ENCODE data around the gene GAL3ST1.
"Not testable (repeated sequence)": the region's sequence is repeated elsewhere in the genome, so short reads cannot be mapped to it uniquely, and the experiment has no call there.

GAL3ST1 gene

DNA sequence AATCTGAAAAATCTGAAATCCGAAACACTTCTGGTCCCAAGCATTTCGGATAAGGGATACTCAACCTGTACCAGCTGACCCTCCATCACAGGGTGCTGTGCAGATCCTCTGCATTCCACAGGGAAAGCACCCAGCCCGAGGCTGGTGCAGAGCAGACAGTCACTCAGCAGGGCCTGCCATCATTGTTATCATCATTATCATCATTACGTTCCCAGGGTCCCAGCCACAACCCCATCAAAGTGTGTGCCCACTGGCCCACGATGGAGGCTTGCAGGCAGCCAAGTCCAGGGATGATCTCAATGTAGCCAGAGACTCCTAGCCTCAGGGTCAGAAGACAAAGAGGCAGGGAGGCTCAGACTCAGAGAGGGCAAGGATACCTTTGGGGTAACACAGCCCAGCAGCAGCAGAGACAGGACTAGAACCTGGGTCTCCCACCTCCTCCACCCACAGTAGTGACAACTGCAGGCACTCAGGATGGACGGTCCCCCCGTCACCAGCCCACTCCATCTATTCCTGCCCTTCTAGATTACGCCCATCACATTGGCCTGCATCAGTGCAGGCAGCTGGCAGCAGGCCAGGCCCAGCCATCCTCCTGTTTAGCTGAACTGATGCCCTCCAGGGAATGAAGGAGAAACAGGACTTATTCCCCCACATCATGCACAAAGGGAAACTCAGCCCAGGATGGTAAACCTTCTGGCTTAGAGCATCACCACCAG is 10.3 kb downstream of the GAL3ST1 start:
- DNase-seq: no peak

DNA sequence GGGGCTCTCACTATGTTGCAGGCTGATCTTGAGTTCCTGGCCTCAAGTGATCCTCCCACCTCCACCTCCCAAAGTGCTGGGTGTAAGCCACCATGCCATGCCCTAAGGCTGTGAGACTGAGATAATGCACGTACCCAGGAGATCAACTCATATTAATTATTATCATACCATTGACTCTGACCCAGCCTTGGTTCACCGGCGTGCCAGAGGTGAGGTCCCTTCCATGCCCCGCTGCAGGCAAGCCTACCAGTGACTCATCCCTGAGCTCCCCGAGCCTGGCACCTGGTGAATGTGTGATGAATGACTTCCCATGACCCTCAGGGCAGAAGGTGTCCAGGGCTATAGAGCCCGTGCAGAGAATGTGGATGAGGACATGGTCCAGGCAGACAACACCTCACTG is 12.1 kb downstream of the GAL3ST1 start:
- DNase-seq: no peak

DNA sequence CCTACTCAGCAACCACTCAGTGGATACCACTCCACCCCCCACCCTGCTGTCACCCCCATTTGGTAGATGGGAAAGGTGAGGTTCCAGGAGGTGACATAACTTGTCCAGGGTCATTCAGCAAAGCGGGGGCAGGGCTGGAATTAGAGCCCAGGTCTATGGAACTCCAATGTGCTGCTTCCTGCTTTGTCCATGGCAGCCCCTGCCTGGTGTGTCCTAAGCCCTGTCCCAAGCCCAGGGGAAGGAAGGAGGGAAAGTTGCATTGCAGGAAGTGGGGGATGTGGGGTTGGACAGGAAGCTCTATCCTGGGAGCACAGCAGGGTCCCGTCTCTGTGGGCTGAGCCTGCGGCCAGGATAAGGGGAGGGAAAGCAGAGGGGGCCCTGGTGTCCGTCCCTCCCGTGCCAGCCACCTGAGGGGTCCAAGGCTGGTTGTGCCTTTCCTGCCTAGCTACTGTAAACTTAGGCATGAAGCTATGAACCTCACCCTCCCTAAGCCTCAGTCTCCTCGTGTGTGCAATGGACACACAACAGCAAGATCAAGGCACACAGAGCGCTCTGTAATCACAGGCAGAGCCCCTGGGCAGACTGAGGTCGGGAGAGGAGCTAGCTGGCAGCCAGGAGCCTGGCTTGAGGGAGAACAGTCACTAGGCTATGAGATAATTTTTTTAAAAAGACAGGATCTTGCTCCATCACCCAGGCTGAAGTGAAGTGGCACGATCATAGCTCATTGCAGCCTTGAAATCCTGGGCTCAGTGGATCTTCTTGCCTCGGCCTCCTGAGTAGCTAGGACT is 12.9 kb downstream of the GAL3ST1 start:
- no peak for DNase-seq

DNA sequence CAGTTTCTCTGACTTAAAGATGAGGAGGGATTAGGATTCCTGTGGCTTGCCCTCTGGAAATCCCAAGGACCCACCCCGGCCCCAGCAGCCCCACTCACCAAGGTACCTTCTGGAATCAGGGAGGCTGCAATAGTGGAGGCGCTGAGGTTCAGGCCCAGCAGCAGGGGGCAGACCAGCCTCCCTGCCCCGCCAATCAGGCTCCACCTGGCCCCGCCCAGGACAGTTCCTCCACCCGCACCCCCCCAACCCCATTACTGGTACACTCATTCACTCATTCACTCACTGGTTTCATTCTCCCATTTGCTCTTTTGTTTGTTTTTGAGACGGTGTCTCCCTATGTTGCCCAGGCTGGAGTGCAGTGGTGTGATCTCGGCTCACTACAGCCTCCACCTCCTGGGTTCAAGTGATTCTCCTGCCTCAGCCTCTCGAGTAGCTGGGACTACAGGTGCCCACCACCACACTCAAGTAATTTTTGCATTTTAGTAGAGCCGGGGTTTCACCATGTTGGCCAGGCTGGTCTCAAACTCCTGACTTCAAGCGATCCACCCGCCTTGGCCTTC is 13.7 kb downstream of the GAL3ST1 start:
- DNase-seq: peak in 1 of 4 experiments; percentile 10

DNA sequence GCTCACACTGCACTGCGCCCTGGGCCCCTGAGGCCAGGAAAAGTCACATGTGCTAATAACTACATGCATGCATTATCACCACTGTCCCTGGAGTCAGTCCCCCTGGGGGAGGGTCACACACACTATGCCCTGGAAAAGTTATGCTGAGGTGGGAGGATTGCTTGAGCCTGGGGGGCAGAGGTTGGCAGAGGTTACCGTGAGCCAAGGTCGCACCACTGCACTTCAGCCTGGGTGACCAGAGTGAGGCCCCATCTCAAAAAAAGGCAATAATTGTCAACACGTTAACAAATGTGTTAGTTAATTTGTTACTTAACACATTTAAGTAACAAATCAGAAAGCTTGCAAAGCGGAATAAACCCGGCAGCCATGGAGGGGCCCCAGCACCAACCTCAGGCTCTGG is 14.6 kb downstream of the GAL3ST1 start:
- no peak for DNase-seq

DNA sequence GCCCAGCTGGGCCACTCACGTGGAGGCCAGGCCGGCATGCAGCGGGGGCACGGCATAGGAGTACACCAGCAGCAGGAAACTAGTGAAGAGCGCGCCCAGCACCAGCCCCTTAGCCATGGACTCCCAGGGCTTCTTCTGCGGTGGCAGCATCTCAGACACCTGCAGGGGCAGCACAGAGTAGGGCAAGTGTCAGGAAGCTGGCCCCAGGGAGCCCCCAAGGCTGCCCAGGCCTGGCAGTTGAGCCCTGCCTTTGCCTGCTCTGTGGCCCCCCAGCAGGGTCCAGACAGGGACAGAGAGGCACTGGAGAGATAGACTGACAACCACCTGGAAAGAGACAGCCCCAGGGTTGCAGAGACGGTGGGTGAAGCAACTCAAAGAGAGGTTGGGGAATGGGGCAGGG is 17.2 kb downstream of the GAL3ST1 start:
- DNase-seq: no peak

DNA sequence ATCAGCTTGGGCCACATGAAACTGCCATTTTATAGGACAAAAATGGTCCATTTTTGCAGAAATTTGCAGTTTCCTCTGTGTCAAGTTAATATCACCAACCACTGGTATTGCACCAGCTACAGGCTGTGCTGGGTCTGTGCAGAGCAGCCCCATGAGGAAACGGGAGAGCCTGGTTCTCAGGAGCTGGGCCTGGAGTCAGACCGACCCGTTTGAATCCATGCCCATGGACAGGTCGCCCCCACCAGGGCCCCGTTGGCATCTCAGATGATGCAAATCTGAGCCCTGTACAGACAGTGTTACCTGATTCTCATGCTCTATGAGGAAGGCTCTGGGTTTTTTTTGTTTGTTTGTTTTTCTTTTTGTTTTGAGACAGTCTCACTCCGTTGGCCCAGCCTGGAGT is 18.1 kb downstream of the GAL3ST1 start:
- peak in 1 of 4 experiments; percentile 15 for DNase-seq

DNA sequence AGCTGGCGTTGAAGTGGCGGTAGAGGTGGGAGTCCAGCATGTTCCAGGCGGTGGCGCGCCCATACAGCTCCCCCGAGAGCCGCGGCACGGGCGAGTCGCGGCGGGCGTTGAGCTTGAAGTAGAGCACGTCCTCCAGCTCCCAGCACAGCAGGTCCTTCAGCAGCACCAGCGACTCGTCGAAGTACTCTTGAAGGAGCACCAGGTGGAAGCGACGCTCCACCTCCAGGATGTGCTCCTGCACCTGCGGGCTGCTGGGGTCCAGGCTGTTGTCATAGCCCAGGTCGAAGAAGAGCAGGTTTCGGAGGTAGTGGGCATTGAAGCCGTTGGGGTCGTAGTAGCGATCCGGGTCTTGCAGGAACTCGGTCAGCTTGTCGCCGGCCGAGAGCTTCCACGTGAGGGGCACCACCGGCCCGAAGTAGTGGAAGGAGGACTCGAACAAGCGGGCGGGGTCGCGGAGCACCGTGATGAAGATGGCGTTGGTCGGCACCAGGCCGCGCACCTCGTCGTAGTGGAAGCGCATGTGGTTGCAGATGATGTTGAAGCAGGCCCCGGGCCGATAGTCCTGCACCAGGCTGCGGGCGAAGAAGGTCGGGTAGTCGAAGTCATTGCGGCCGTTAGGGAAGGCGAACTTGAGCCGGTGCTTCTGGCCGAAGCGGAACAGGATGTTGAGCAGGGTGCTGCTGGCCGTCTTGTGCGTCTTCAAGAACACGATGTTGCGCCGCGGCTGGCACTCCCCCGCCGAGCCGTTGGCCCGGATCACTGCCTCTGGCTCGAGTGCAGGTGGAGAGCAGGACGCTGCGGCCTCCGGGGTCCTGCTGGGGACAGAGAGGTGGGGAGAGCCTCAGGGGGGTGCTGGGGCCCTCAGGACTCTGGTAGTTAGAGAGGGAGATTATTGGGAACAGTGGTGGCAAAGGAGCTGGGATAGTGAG is 18.9 kb downstream of the GAL3ST1 start:
- DNase-seq: no peak

DNA sequence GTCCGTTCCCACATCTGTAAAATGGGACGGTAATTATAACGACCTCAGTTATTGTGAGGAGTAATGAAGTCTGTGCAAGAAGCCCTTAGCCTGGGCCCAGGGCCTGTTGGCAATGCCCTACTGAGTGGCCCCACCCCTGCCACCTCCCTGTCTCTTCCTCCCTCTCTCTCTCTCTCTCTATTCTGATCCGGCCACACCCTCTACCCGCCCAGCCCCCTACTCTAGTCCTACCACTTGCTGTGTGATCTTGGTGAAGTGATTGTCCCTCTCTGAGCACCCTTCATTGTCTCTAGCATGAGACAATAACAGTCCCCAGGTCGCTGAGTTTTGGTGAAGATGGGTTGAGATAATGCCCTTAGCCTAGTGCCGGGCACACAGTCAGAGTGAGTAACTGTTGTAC is 20.5 kb downstream of the GAL3ST1 start:
- DNase-seq: no peak

DNA sequence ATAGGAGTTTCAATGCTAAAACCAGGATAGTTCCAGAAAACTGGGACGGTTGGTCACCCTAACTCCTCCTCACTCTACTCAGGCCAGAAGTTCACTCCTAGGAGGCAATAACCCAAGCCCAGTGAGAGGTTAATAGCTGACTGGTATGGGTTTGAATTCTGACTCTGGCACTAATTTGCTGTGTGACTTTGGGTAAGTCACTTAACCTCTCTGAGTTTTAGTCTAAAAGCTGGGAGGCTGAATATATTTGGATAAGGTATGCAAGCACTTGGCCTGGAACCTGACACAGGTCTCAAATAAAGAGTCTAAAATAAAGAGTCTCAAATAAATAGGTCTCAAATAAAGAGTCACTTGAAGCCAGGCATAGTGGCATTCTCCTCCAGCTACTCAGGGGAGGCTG is 21.7 kb downstream of the GAL3ST1 start:
- DNase-seq: no peak

DNA sequence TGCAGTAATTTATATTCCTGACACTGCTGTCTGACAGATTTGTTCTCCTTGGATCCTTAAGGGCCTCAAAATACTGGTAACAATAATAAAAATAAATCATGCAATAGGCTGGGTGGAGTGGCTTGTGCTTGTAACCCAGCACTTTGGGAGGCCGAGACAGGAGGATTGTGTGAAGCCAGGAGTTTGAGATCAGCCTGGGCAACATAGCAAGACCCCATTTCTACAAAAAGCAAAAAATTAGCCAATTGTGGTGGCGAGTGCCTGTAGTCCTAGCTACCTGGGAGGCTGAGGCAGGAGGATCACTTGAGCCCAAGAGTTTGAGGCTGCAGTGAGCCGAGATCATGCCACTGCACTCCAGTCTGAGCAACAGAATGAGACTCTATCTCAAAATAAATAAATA is 22.7 kb downstream of the GAL3ST1 start:
- DNase-seq: not testable (repeated sequence)

DNA sequence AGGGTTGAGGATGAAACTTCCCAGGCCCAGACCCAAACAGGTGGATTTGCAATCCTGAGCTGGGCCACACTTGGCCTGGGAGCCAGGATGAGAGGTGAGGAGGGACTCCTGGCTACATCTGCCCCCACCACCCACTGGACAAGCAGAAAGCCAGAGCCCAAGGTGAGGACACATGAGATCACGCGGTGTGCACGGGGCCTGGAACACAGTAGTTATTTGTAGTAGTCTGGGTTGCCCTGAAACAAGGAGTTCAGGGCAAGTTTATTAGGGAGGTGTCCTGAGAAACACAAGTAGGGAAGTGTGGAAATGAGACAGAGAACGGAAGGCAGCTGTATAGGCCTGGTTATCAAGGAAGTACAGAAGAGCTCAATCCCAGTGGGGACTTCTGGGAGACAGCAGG is 27.3 kb downstream of the GAL3ST1 start:
- DNase-seq: peak in 1 of 4 experiments; percentile 11

DNA sequence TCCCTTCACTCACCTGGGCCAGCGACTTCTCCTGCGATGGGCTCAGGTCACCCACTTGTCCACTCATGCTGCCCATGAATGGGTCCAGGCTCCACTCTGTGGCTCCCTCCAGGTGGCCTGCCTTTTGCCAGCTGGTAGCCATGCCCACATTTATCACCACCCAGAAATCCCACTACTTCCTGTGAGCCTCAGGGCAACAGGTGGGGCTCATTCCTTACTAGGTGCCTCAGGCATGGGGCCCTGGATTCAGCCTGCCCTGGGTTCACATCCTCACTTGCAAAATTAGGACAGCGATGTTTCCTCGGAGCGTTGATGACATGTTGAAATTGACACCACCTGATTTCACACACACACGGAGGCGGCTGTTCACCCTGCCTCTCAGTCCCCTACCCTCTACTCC is 27.8 kb downstream of the GAL3ST1 start, which contains the start of gene SEC14L6:
Gene SEC14L6, minus strand, starts transcription at position 126 of the 400 bp plus-strand sequence. Its CDS starts 59 bp downstream, at position 67.
- no peak for DNase-seq

DNA sequence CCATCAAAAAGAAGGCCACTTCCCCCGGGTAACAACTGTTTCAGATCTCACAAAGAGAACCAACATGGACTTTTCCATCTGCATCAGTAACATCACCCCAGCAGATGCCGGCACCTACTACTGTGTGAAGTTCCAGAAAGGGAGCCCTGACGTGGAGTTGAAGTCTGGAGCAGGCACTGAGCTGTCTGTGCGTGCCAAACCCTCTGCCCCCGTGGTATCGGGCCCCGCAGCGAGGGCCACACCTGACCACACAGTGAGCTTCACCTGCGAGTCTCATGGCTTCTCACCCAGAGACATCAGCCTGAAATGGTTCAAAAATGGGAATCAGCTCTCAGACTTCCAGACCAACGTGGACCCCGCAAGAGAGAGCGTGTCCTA is 31.7 kb downstream of the GAL3ST1 start:
- no peak for DNase-seq

DNA sequence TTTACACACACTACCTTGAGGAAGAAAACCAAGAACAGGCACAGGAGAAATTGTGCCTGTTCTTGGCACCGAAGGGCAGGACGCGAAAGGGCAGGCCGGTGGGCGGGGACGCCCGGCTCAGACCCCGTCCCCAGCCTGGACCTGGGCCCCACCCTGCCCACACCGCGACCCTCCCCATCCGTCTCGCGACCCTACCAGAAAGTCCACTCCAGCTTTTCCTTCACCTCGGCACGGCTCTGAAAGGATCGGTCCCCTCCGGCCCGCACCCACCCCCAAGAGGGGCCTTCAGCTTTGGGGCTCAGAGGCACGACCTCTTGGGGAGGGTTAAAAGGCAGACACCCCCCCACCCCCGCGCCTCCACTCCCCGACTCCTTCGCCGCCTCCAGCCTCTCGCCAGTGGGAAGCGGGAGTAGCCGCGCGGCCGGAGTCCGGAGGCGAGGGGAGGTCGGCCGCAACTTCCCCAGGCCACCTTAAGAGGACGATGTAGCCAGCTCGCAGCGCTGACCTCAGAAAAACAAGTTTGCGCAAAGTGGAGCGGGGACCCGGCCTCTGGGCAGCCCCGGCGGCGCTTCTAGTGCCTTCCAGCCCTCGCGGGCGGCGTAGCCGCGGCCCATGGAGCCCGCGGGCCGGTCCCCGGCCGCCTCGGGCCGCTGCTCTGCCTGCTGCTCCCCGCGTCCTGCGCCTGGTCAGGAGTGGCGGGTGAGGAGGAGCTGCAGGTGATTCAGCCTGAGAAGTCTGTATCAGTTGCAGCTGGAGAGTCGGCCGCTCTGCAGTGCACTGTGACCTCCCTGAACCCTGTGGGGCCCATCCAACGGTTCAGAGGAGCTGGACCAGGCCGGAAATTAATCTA is 32.3 kb downstream of the GAL3ST1 start:
- DNase-seq: peak; percentile 21 to 58 (median 38)

DNA sequence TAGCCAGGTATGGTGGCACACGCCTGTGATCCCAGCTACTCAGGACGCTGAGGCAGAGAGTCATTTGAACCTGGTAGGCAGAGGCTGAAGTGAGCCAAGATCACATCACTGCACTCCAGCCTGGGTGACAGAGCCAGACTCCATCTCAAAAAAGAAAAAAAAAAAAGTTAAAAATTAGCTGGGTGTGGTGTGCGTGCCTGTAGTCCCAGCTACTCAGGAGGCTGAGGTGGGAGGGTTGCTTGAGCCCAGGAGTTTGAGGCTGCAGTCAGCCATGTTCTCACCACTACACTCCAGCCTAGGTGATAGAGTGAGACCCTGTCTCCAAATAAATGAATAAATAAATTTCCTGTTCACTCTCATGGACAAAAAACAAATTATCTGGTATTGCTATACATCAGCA is 33.0 kb downstream of the GAL3ST1 start:
- not testable (repeated sequence) for DNase-seq

DNA sequence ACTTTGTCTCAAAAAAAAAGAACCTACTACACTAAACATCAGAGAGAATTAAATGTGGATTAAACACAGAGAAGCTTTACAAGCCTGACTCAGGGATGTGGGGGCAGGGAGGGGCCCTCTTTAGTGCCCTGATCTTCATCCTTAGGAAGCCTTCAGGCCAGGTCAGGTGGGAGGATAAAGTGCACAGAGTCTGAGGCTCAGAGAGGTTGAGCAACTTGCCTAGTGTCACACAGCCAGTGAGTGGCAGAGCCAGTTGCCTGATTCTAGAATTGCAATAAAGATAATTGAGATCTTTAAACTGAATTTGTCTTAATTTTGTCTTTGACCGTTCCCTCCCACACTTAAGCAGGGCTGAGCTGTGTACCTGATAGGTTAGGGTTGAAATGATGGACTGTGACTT is 35.1 kb downstream of the GAL3ST1 start:
- no peak for DNase-seq

DNA sequence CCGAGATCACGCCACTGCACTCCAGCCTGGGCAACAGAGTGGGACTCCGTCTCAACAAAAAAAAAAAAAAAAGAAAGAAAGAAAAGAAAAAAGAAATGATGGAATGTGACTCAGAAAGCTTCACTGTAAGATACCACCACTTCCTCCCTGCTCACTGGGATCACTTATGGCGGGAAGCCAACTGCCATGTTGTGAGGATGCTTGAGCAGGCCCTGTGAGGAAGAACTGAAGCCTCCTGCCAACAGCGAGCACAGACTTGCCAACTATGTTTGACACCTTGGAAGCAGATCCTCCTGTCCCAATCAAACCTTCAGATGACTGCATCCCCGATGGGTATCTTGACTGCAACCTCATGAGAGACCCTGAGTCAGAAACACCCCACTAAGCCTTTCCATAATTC is 36.2 kb downstream of the GAL3ST1 start:
- DNase-seq: peak in 3 of 4 experiments; percentile 12 to 17 (median 15)

DNA sequence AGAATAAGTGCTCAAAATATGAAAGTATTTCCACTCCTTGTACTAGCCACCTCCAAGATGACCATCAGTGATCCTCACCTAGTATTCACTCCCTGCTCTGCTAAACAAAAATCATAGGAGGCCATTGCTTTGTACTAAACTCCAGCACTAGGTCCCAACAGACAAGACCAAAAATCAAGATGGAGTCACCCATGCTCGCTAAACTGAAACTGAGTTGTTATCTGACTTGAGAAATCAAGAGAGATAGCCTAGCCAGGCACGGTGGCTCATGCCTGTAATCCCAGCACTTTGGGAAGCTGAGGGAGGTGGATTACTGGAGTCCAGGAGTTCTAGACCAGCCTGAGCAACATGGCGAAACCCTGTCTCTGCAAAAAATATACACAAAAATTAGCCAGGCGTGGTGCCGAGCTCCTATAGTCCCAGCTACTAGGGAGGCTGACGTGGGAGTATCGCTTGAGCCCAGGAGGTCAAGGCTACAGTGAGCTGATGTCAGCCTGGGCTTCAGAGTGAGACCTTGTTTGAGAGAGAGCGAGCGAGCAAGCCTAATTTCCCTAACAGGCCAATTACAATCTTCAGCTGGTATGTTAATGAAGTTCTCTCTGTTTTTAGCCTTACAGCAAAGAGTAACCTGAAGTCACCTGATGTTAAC is 37.3 kb downstream of the GAL3ST1 start:
- no peak for DNase-seq

DNA sequence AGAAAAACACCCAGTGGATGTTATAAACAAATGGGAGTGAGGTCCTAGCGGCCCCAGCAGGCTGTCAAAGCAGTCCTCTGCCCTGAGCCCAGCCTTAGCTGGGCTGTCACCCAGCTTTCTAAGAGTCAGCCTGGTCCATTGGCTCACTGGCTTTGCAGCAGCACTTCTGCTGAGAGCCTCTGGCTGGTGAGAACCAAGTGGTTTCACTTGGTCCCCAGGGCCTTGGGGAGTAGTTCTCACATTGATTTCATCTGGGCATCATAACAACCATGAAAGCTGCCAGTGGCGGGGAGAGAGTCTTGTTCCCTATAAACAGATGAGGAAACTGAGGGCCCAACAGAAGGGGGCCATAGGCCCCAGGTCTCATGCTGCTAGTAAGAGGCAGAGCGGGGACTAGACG is 39.3 kb downstream of the GAL3ST1 start:
- no peak for DNase-seq

All from suppressor macrophage (primary cell).